ENCODE results near the gene MYO16.

GRCh38 chr13:109033090-109033489 lies 403.7 kb downstream of the MYO16 start:
- no peak for TF ChIP-seq EZH2 (IDR thresholded peaks at IDR 0.05; ENCODE audit: borderline replicate concordance, low read depth, low read length, poor library complexity, severe bottlenecking)
- no peak for TF ChIP-seq CTCF (conservative IDR thresholded peaks at IDR 0.05; ENCODE audit: low read depth, low read length)
